ENCODE measurements around the gene FOCAD. TPM values are rescaled to one million over a fixed set of nuclear protein-coding genes. Genes with fewer than 3 reads are reported as not detected.

FOCAD gene
- total RNA-seq, 2 donors from 2014 or later: 21.5 to 85.7 TPM

DNA sequence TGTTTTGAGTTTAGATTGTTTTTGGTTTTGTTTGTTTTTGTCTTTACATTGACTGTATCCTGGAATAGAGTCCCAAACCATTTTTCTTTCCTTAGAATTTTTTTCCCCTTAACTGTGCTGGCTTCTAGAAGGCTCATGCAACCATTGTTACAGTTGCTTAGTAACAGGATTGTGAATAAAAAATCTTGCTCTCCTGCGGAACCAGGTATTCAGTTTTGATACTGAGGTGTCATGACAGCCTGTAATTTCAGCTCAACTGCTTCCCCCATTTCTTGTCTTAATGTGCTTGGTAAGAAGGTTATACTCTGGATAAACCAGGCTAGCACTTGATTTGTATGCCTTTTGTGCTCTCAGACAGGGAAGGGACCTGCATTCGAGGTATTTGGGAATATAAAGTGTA is 42.1 kb downstream of the FOCAD start:
- H3K4me1 ChIP-seq: no peaks in the 10 kb centered on the region
- TF ChIP-seq POLR2A (IDR thresholded peaks at IDR 0.05): no peak
- intact Hi-C loops (cut with DNase I): no loop called here
- H3K27me3 ChIP-seq: no peaks in the 10 kb centered on the region
- H3K36me3 ChIP-seq (replicated peaks in 1 of 2; ENCODE audit: insufficient read depth in 1 of 2, low read depth in 2 of 2): no peaks in the 10 kb centered on the region
- H3K4me3 ChIP-seq: no peak overlapping the region
- no peak for ATAC-seq
- no peak overlapping the region for H3K27ac ChIP-seq
- H3K9me3 ChIP-seq: no peaks in the 10 kb centered on the region
- no peak for DNase-seq
- 74 to 81% methylated on average over 2 of the region's 2 CpGs for WGBS, 2 donors

GRCh38 chr9:20728493-20729220 is 44.6 kb downstream of the FOCAD start:
- ATAC-seq (no peak), DNase-seq (no peak)
- H3K27ac ChIP-seq: no peak overlapping the region
- no peaks in the 10 kb centered on the region for H3K27me3 ChIP-seq
- H3K9me3 ChIP-seq: no peaks in the 10 kb centered on the region
- intact Hi-C loops (cut with DNase I): no loop called here
- TF ChIP-seq POLR2A (IDR thresholded peaks at IDR 0.05) (no peak), CTCF (IDR thresholded peaks at IDR 0.05) (no peak)
- H3K4me3 ChIP-seq: no peak overlapping the region
- H3K36me3 ChIP-seq (replicated peaks in 1 of 2; ENCODE audit: insufficient read depth in 1 of 2, low read depth in 2 of 2): no peaks in the 10 kb centered on the region
- no peaks in the 10 kb centered on the region for H3K4me1 ChIP-seq

DNA sequence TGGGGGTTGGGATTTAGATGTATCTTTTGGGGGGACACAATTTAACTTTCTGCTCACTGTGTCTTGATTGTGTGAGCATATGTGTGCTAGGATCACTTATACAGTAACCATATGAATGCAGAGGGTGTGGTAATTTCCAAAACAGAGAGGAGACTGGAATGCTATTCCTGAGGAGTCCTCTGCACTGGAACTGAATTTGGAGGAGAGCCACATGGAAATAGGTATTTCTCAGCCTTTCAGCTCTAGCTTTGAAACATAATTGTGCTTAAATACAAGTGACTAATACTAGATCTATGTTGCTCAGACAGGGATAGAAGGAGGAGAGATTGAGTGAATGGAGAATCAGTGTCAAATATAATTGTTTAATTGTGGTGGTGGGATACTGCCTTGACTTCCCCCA is 45.5 kb downstream of the FOCAD start:
- Histone ChIP-seq H3K4me1 (no peaks in the 10 kb centered on the region), H3K36me3 (replicated peaks in 1 of 2; ENCODE audit: insufficient read depth in 1 of 2, low read depth in 2 of 2) (no peaks in the 10 kb centered on the region), H3K4me3 (no peak overlapping the region), H3K9me3 (no peaks in the 10 kb centered on the region), H3K27ac (no peak overlapping the region), H3K27me3 (no peaks in the 10 kb centered on the region)
- DNase-seq: no peak
- intact Hi-C loops (cut with DNase I): no loop called here
- TF ChIP-seq CTCF (IDR thresholded peaks at IDR 0.05) (no peak), POLR2A (IDR thresholded peaks at IDR 0.05) (no peak)
- ATAC-seq: no peak

- no peaks in the 10 kb centered on the region for H3K9me3 ChIP-seq
- no peak overlapping the region for H3K4me3 ChIP-seq
- WGBS, 2 donors: 80 to 87% methylated on average over 4 of the region's 4 CpGs
- no peaks in the 10 kb centered on the region for H3K27me3 ChIP-seq
- H3K27ac ChIP-seq: no peak overlapping the region
- ATAC-seq (no peak), DNase-seq (no peak)
- TF ChIP-seq CTCF (IDR thresholded peaks at IDR 0.05): no peak
- TF ChIP-seq POLR2A (IDR thresholded peaks at IDR 0.05): no peak
- intact Hi-C loops (cut with DNase I): no loop called here
- no peaks in the 10 kb centered on the region for H3K4me1 ChIP-seq
- no peaks in the 10 kb centered on the region for H3K36me3 ChIP-seq (replicated peaks in 1 of 2; ENCODE audit: insufficient read depth in 1 of 2, low read depth in 2 of 2)
These were observed 48.1 kb downstream of the FOCAD start for GRCh38 chr9:20732118-20732517.

DNA sequence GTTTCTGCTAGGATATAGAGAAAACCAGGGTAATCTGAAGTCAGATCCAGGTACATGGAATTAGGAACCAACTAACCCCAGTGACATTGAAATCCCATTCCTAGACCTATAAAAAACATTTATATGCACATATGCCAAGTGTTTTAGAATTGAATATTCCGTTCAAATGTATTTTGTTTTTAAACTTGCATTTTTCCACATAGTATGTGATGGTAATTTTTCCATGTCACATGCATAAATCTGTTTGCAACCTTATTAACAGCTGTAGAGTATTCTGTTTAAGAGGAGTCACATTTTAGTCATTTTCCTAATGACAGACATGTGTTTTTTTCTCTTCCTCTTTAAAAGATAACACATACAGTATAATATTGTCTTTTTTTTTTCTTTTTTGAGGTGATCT is 50.2 kb downstream of the FOCAD start:
- no peak for TF ChIP-seq CTCF (IDR thresholded peaks at IDR 0.05)
- no peak for TF ChIP-seq POLR2A (IDR thresholded peaks at IDR 0.05)
- Histone ChIP-seq H3K9me3 (no peaks in the 10 kb centered on the region), H3K27me3 (no peaks in the 10 kb centered on the region), H3K36me3 (replicated peaks in 1 of 2; ENCODE audit: insufficient read depth in 1 of 2, low read depth in 2 of 2) (no peaks in the 10 kb centered on the region), H3K4me3 (no peak overlapping the region), H3K4me1 (no peaks in the 10 kb centered on the region), H3K27ac (no peak overlapping the region)
- DNase-seq: no peak
- ATAC-seq: no peak
- WGBS, 2 donors: 88 to 100% methylated on average over 1 of the region's 1 CpG
- intact Hi-C loops (cut with DNase I): no loop called here

Data from body of pancreas (tissue), 4 donors.